GM19455 (cell line): ENCODE measurements around the gene FKBP15.
"Not testable (repeated sequence)": the region's sequence is repeated elsewhere in the genome, so short reads cannot be mapped to it uniquely, and the experiment has no call there.

Experiments
- ATAC-seq: cut with Tn5 transposase; IDR thresholded peaks from one replicate; pipeline ENCODE4 v1.9.1; 2021; ENCODE audit not compliant: unreplicated experiment

Gene FKBP15

GRCh38 chr9:113221003-113221799, at the start of gene FKBP15, which contains the start of gene SLC31A1:
Gene FKBP15, minus strand, starts transcription at chr9:113221277. Its CDS starts 34 bp downstream, at chr9:113221243.
Gene SLC31A1, plus strand, starts transcription at chr9:113221544. Its CDS starts 34,605 bp downstream, at chr9:113256149.
- ATAC-seq = peak; percentile 80

GRCh38 chr9:113269871-113270270, 48.8 kb upstream of the FKBP15 start:
- no peak for ATAC-seq

GRCh38 chr9:113269355-113269754, 48.3 kb upstream of the FKBP15 start:
- ATAC-seq = no peak

- no peak for ATAC-seq
These were observed 47.0 kb upstream of the FKBP15 start for GRCh38 chr9:113267911-113268566.

- no peak for ATAC-seq
These were observed 45.1 kb upstream of the FKBP15 start for GRCh38 chr9:113266174-113266573.

- ATAC-seq = no peak
These were observed 41.0 kb upstream of the FKBP15 start for GRCh38 chr9:113261917-113262671.

GRCh38 chr9:113258282-113258681, 37.2 kb upstream of the FKBP15 start:
- no peak for ATAC-seq

GRCh38 chr9:113257863-113258262, 36.8 kb upstream of the FKBP15 start:
- no peak for ATAC-seq

GRCh38 chr9:113255438-113255837, 34.4 kb upstream of the FKBP15 start:
- no peak for ATAC-seq

GRCh38 chr9:113254991-113255390, 33.9 kb upstream of the FKBP15 start:
- ATAC-seq = no peak

- no peak for ATAC-seq
These were observed 29.7 kb upstream of the FKBP15 start for GRCh38 chr9:113250807-113251206.

- not testable (repeated sequence) for ATAC-seq
These were observed 28.6 kb upstream of the FKBP15 start for GRCh38 chr9:113249661-113250060.

GRCh38 chr9:113247640-113248039, 26.6 kb upstream of the FKBP15 start:
- no peak for ATAC-seq

- ATAC-seq = no peak
These were observed 25.9 kb upstream of the FKBP15 start for GRCh38 chr9:113246928-113247327.

GRCh38 chr9:113245894-113246293, 24.8 kb upstream of the FKBP15 start:
- ATAC-seq = no peak

- no peak for ATAC-seq
These were observed 23.5 kb upstream of the FKBP15 start for GRCh38 chr9:113244556-113244955.

- no peak for ATAC-seq
These were observed 20.1 kb upstream of the FKBP15 start for GRCh38 chr9:113241161-113241560.

GRCh38 chr9:113238859-113239232, 17.8 kb upstream of the FKBP15 start:
- ATAC-seq = no peak

- no peak for ATAC-seq
These were observed 17.3 kb upstream of the FKBP15 start for GRCh38 chr9:113238202-113238858.

GRCh38 chr9:113237026-113237425, 15.9 kb upstream of the FKBP15 start:
- ATAC-seq = no peak

GRCh38 chr9:113235701-113236255, 14.7 kb upstream of the FKBP15 start:
- ATAC-seq = not testable (repeated sequence)
